CD4-positive, alpha-beta T cell (primary cell): Measurements from ENCODE around the gene DCP2. TPM values are rescaled to one million over a fixed set of nuclear protein-coding genes. Genes with fewer than 3 reads are reported as not detected.

Experiments
- ATAC-seq: fragments of 200-7000 bp; cut with Tn5 transposase; one replicate; pipeline ENCODE4 v1.10.0; 2022; ENCODE audit warnings: mild to moderate bottlenecking; ENCODE audit not compliant: poor library complexity
- CTCF ChIA-PET: fragments of 350-600 bp; sonication (Branson Sonifier 250); formaldehyde crosslinking; loops from one replicate; lab custom pipeline; 2021; ENCODE audit warnings: antibody characterized with exemption, inconsistent platforms; lab: Charles Lee
- POLR2A ChIA-PET: fragments of 350-600 bp; sonication (Branson Sonifier 250); formaldehyde crosslinking; loops from one replicate; lab custom pipeline; 2021; ENCODE audit warnings: antibody characterized with exemption, inconsistent platforms; lab: Charles Lee
- DNase-seq, 14 experiments: peaks; one replicate each; pipeline ENCODE4 v3.0.0-alpha.2; 2013 to 2020; ENCODE audit warnings: mixed read lengths in 2 of 14
- H3K27ac ChIP-seq, 2 donors: one replicate each; pipeline versions ENCODE4 v1.5.1 to v1.7.0; 2013; ENCODE audit warnings: low read length in 2 of 2, low read depth in 1 of 2, mild to moderate bottlenecking in 1 of 2
- H3K27me3 ChIP-seq, 2 experiments: 1 replicate in 1 of 2; 2 replicates in 1 of 2; pipeline versions ENCODE4 v1.6.1 to v1.7.0; 2013; ENCODE audit warnings: low read length in 2 of 2, control low read depth in 1 of 2, mild to moderate bottlenecking in 1 of 2, moderate library complexity in 1 of 2; ENCODE audit not compliant: insufficient read depth in 2 of 2, control insufficient read depth in 1 of 2
- H3K36me3 ChIP-seq: one replicate; pipeline ENCODE4 v1.6.1; 2013; ENCODE audit warnings: low read length, control low read depth; ENCODE audit not compliant: insufficient read depth
- H3K4me1 ChIP-seq: one replicate; pipeline ENCODE4 v1.6.1; 2013; ENCODE audit warnings: low read length, control low read depth; ENCODE audit not compliant: insufficient read depth
- H3K4me3 ChIP-seq: one replicate; pipeline ENCODE4 v1.5.1; 2013; ENCODE audit warnings: mild to moderate bottlenecking, low read length, moderate library complexity
- H3K9me3 ChIP-seq, 2 experiments: 1 replicate in 1 of 2; 2 replicates in 1 of 2; pipeline versions ENCODE4 v1.6.1 to v1.7.0; 2013; ENCODE audit warnings: low read length in 2 of 2, mild to moderate bottlenecking in 2 of 2, control low read depth in 1 of 2, moderate library complexity in 1 of 2; ENCODE audit not compliant: control insufficient read depth in 1 of 2, insufficient read depth in 1 of 2
- H3K27ac Mint-ChIP-seq: one replicate; pipeline ENCODE4 v1.8.0; 2020; ENCODE audit warnings: mixed read lengths
- H3K27me3 Mint-ChIP-seq: one replicate; pipeline ENCODE4 v1.8.0; 2021; ENCODE audit warnings: mixed read lengths
- H3K36me3 Mint-ChIP-seq: one replicate; pipeline ENCODE4 v1.8.0; 2021; ENCODE audit warnings: low read depth, mixed read lengths
- H3K4me1 Mint-ChIP-seq: one replicate; pipeline ENCODE4 v1.8.0; 2021; ENCODE audit warnings: low read depth, mixed read lengths
- H3K4me3 Mint-ChIP-seq: one replicate; pipeline ENCODE4 v1.8.0; 2020; ENCODE audit warnings: mild to moderate bottlenecking, mixed read lengths
- H3K9me3 Mint-ChIP-seq: one replicate; pipeline ENCODE4 v1.8.0; 2020; ENCODE audit warnings: mixed read lengths
- CTCF ChIP-seq: fragments of 200-600 bp; IDR thresholded peaks from one replicate; pipeline ENCODE4 v1.8.0; 2022; ENCODE audit warnings: antibody characterized with exemption, mild to moderate bottlenecking
- intact Hi-C, 2 experiments: fragments of 100-400 bp; cut with DNase I in 1 of 2; cut with micrococcal nuclease in 1 of 2; formaldehyde crosslinking; loops; one replicate each; pipeline versions ENCODE4 v1.15.1 to v1.9.0; 2023 to 2025; cut with DNase I, micrococcal nuclease
- total RNA-seq, 174 experiments: library from RNA in 2 of 174; stranded (reverse) in 2 of 174; gene quantifications; one replicate each; pipeline ENCODE4 v1.2.3 and lab custom pipeline; 2021 to 2026

DCP2 gene
- total RNA-seq, 2 experiments from 2014 or later: 86.3 to 87.1 TPM

GRCh38 chr5:113034182-113034773 lies 57.7 kb downstream of the DCP2 start:
- POLR2A ChIA-PET: interaction anchor here (1.2 kb wide), 1 partner anchor 38 kb away, joined by 3 read pairs; no protein-coding TSS in a partner anchor
- no peak for TF ChIP-seq CTCF

GRCh38 chr5:113035096-113035495 lies 58.5 kb downstream of the DCP2 start:
- no peaks in the 10 kb centered on the region for H3K4me1 Mint-ChIP-seq
- H3K9me3 Mint-ChIP-seq: no peaks in the 10 kb centered on the region
- no peak overlapping the region for H3K27ac Mint-ChIP-seq
- Histone ChIP-seq H3K27ac (no peak overlapping the region), H3K9me3 (no peaks in the 10 kb centered on the region), H3K27me3 (no peaks in the 10 kb centered on the region), H3K36me3 (no peaks in the 10 kb centered on the region), H3K4me1 (no peaks in the 10 kb centered on the region), H3K4me3 (no peak overlapping the region)
- no peaks in the 10 kb centered on the region for H3K27me3 Mint-ChIP-seq
- no peak overlapping the region for H3K4me3 Mint-ChIP-seq
- H3K36me3 Mint-ChIP-seq: no peaks in the 10 kb centered on the region
- no peak for DNase-seq
- ChIA-PET CTCF (no interaction called here), POLR2A (no interaction called here)
- ATAC-seq: no peak
- TF ChIP-seq CTCF: no peak
- intact Hi-C loops: no loop called here

More at GRCh38 chr5:113034182-113034773, 57.7 kb downstream of the DCP2 start:
- Histone ChIP-seq H3K27me3 (no peaks in the 10 kb centered on the region), H3K27ac (no peak overlapping the region), H3K4me1 (no peaks in the 10 kb centered on the region), H3K4me3 (no peak overlapping the region), H3K36me3 (no peaks in the 10 kb centered on the region), H3K9me3 (no peaks in the 10 kb centered on the region)
- intact Hi-C loops: no loop called here
- CTCF ChIA-PET: no interaction called here
- DNase-seq (no peak), ATAC-seq (no peak)
- H3K4me1 Mint-ChIP-seq: no peaks in the 10 kb centered on the region
- H3K27ac Mint-ChIP-seq: no peak overlapping the region
- H3K27me3 Mint-ChIP-seq: no peaks in the 10 kb centered on the region
- no peaks in the 10 kb centered on the region for H3K9me3 Mint-ChIP-seq
- peaks cover 2% of the 10 kb centered on the region for H3K36me3 Mint-ChIP-seq
- no peak overlapping the region for H3K4me3 Mint-ChIP-seq

GRCh38 chr5:113036321-113036720 lies 59.7 kb downstream of the DCP2 start:
- H3K9me3 Mint-ChIP-seq: no peaks in the 10 kb centered on the region
- intact Hi-C loops: no loop called here

More at GRCh38 chr5:113036321-113036720, 59.7 kb downstream of the DCP2 start:
- ChIA-PET CTCF (no interaction called here), POLR2A (no interaction called here)
- no peaks in the 10 kb centered on the region for H3K9me3 ChIP-seq
- H3K27me3 ChIP-seq: no peaks in the 10 kb centered on the region
- H3K4me3 Mint-ChIP-seq: no peak overlapping the region
- TF ChIP-seq CTCF: no peak
- no peak overlapping the region for H3K4me3 ChIP-seq
- H3K36me3 ChIP-seq: no peaks in the 10 kb centered on the region
- no peak for DNase-seq
- H3K4me1 Mint-ChIP-seq: peaks cover 5% of the 10 kb centered on the region
- H3K27me3 Mint-ChIP-seq: no peaks in the 10 kb centered on the region
- no peak for ATAC-seq
- no peak overlapping the region for H3K27ac Mint-ChIP-seq
- H3K27ac ChIP-seq: no peak overlapping the region
- no peaks in the 10 kb centered on the region for H3K36me3 Mint-ChIP-seq
- H3K4me1 ChIP-seq: peaks cover 3% of the 10 kb centered on the region
